ENCODE data around the gene XPO5. TPM values are rescaled to one million over a fixed set of nuclear protein-coding genes. Genes with fewer than 3 reads are reported as not detected.
A peak's percentile ranks its signal among the peaks of the same experiment; 100 is the strongest.

XPO5 gene
- total RNA-seq (2021) (84.9 to 97.8 TPM (median 86.0 TPM) in 3 replicates), Bru-seq, nascent RNA (percentile 80 among the genes with signal in this experiment)
- long read RNA-seq, experiment 1, full-length matches to known transcripts, result 320 of 432 reads
- long read RNA-seq, experiment 1, partial matches to known transcripts, result 55 of 432 reads
- long read RNA-seq, experiment 1, other reads (novel, unspliced or antisense), result 57 of 432 reads
- long read RNA-seq, experiment 2, full-length matches to known transcripts, result 40 of 126 reads
- long read RNA-seq, experiment 2, partial matches to known transcripts, result 52 of 126 reads
- long read RNA-seq, experiment 2, other reads (novel, unspliced or antisense), result 34 of 126 reads
- long read RNA-seq, experiment 3, full-length matches to known transcripts, result 5 of 24 reads
- long read RNA-seq, experiment 3, partial matches to known transcripts, result 16 of 24 reads
- long read RNA-seq, experiment 3, other reads (novel, unspliced or antisense), result 3 of 24 reads

DNA sequence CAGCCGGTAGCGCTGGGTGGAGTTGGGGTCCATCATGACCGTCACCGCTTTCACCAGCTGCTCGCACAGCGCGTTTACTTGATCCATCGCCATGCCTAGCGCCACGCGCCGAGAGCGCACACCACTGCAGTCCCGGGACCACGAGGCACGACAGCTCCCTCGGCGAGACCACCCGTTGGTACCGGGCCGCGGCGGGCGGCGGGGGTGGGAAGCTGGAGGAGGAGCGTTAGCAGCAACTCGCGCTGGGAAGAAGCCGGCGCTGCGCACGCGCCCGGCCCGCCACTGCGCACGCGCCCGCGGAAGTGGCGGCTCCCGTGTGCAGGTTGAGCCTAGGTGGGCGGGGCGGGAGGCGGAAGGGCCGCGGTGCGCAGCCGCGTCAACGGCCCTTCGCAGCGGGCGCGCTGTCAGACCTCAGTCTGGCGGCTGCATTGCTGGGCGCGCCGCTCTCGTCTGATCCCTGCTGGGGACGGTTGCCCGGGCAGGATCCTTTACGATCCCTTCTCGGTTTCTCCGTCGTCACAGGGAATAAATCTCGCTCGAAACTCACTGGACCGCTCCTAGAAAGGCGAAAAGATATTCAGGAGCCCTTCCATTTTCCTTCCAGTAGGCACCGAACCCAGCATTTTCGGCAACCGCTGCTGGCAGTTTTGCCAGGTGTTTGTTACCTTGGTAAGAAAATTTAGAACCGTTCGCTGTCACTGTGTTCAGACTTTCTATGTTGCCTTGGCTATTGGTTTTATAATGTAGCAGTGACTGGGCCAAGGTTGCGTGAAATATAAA, at the start of gene XPO5, which contains the start of gene POLH:
Gene XPO5, minus strand, starts transcription at position 267 of the 780 bp plus-strand sequence. Its CDS starts 174 bp downstream, at position 93.
Gene POLH, plus strand, starts transcription at position 414 of the 780 bp plus-strand sequence. CDS start 6,135 bp downstream, outside the sequence.
- peaks cover 34% of the 10 kb centered on the region for H3K36me3 Mint-ChIP-seq
- H3K4me1 Mint-ChIP-seq, result peaks cover 15% of the 10 kb centered on the region
- ATAC-seq, result peak; percentile 93
- ChIA-PET CTCF (interaction anchor here (1.1 to 2.1 kb wide), 2 partner anchors 32 to 503 kb away, joined by 3 to 8 read pairs; no protein-coding TSS in a partner anchor), POLR2A (interaction anchor here (1.2 kb wide), 1 partner anchor 35 kb away, joined by 3 read pairs; no protein-coding TSS in a partner anchor)
- H3K27ac Mint-ChIP-seq, result peak within 1 kb of the TSS; percentile 95
- H3K27me3 Mint-ChIP-seq (ENCODE audit: low read depth), result no peaks in the 10 kb centered on the region
- H3K9me3 Mint-ChIP-seq, result no peaks in the 10 kb centered on the region
- H3K4me3 Mint-ChIP-seq, result peak within 1 kb of the TSS; percentile 98
- DNase-seq (ENCODE audit: low spot score), result peak; percentile 92
- TF ChIP-seq, protein P1, sequence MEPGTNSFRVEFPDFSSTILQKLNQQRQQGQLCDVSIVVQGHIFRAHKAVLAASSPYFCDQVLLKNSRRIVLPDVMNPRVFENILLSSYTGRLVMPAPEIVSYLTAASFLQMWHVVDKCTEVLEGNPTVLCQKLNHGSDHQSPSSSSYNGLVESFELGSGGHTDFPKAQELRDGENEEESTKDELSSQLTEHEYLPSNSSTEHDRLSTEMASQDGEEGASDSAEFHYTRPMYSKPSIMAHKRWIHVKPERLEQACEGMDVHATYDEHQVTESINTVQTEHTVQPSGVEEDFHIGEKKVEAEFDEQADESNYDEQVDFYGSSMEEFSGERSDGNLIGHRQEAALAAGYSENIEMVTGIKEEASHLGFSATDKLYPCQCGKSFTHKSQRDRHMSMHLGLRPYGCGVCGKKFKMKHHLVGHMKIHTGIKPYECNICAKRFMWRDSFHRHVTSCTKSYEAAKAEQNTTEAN (CRISPR knock-in tag; IDR thresholded peaks at IDR 0.05), result peak; percentile 73; the same call in 1 of the 2 replicates
- TF ChIP-seq, protein P2, sequence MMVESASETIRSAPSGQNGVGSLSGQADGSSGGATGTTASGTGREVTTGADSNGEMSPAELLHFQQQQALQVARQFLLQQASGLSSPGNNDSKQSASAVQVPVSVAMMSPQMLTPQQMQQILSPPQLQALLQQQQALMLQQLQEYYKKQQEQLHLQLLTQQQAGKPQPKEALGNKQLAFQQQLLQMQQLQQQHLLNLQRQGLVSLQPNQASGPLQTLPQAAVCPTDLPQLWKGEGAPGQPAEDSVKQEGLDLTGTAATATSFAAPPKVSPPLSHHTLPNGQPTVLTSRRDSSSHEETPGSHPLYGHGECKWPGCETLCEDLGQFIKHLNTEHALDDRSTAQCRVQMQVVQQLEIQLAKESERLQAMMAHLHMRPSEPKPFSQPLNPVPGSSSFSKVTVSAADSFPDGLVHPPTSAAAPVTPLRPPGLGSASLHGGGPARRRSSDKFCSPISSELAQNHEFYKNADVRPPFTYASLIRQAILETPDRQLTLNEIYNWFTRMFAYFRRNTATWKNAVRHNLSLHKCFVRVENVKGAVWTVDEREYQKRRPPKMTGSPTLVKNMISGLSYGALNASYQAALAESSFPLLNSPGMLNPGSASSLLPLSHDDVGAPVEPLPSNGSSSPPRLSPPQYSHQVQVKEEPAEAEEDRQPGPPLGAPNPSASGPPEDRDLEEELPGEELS (CRISPR knock-in tag; IDR thresholded peaks at IDR 0.05), result peak; percentile 86
- TF ChIP-seq, protein P3, sequence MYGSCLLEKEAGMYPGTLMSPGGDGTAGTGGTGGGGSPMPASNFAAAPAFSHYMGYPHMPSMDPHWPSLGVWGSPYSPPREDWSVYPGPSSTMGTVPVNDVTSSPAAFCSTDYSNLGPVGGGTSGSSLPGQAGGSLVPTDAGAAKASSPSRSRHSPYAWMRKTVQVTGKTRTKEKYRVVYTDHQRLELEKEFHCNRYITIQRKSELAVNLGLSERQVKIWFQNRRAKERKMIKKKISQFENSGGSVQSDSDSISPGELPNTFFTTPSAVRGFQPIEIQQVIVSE (CRISPR knock-in tag; IDR thresholded peaks at IDR 0.05; ENCODE audit: borderline replicate concordance), result no peak
- TF ChIP-seq, protein P4, sequence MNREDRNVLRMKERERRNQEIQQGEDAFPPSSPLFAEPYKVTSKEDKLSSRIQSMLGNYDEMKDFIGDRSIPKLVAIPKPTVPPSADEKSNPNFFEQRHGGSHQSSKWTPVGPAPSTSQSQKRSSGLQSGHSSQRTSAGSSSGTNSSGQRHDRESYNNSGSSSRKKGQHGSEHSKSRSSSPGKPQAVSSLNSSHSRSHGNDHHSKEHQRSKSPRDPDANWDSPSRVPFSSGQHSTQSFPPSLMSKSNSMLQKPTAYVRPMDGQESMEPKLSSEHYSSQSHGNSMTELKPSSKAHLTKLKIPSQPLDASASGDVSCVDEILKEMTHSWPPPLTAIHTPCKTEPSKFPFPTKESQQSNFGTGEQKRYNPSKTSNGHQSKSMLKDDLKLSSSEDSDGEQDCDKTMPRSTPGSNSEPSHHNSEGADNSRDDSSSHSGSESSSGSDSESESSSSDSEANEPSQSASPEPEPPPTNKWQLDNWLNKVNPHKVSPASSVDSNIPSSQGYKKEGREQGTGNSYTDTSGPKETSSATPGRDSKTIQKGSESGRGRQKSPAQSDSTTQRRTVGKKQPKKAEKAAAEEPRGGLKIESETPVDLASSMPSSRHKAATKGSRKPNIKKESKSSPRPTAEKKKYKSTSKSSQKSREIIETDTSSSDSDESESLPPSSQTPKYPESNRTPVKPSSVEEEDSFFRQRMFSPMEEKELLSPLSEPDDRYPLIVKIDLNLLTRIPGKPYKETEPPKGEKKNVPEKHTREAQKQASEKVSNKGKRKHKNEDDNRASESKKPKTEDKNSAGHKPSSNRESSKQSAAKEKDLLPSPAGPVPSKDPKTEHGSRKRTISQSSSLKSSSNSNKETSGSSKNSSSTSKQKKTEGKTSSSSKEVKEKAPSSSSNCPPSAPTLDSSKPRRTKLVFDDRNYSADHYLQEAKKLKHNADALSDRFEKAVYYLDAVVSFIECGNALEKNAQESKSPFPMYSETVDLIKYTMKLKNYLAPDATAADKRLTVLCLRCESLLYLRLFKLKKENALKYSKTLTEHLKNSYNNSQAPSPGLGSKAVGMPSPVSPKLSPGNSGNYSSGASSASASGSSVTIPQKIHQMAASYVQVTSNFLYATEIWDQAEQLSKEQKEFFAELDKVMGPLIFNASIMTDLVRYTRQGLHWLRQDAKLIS (CRISPR knock-in tag; IDR thresholded peaks at IDR 0.05; ENCODE audit: borderline replicate concordance), result no peak
- TF ChIP-seq CREM (CRISPR knock-in tag; IDR thresholded peaks at IDR 0.05) (peak; percentile 63; the same call in 1 of the 2 replicates), SP1 (CRISPR knock-in tag; conservative IDR thresholded peaks at IDR 0.05) (peak; percentile 95), FOXK1 (CRISPR knock-in tag; IDR thresholded peaks at IDR 0.05) (peak; percentile 95), ETV6 (CRISPR knock-in tag; IDR thresholded peaks at IDR 0.05) (peak; percentile 68), FOXP1 (CRISPR knock-in tag; IDR thresholded peaks at IDR 0.05; ENCODE audit: borderline replicate concordance) (peak; percentile 90), CREB1 (CRISPR knock-in tag; IDR thresholded peaks at IDR 0.05) (0 out of 2 replicates have a peak, but pooled peaks have one; percentile 20), MYBL2 (CRISPR knock-in tag; IDR thresholded peaks at IDR 0.05) (peak; percentile 98), ELF4 (CRISPR knock-in tag; IDR thresholded peaks at IDR 0.05; ENCODE audit: low read depth) (no peak)
- TF ChIP-seq, protein P5, sequence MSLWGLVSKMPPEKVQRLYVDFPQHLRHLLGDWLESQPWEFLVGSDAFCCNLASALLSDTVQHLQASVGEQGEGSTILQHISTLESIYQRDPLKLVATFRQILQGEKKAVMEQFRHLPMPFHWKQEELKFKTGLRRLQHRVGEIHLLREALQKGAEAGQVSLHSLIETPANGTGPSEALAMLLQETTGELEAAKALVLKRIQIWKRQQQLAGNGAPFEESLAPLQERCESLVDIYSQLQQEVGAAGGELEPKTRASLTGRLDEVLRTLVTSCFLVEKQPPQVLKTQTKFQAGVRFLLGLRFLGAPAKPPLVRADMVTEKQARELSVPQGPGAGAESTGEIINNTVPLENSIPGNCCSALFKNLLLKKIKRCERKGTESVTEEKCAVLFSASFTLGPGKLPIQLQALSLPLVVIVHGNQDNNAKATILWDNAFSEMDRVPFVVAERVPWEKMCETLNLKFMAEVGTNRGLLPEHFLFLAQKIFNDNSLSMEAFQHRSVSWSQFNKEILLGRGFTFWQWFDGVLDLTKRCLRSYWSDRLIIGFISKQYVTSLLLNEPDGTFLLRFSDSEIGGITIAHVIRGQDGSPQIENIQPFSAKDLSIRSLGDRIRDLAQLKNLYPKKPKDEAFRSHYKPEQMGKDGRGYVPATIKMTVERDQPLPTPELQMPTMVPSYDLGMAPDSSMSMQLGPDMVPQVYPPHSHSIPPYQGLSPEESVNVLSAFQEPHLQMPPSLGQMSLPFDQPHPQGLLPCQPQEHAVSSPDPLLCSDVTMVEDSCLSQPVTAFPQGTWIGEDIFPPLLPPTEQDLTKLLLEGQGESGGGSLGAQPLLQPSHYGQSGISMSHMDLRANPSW (CRISPR knock-in tag; conservative IDR thresholded peaks at IDR 0.05; ENCODE audit: low read depth), result no peak
- TF ChIP-seq, protein P6, sequence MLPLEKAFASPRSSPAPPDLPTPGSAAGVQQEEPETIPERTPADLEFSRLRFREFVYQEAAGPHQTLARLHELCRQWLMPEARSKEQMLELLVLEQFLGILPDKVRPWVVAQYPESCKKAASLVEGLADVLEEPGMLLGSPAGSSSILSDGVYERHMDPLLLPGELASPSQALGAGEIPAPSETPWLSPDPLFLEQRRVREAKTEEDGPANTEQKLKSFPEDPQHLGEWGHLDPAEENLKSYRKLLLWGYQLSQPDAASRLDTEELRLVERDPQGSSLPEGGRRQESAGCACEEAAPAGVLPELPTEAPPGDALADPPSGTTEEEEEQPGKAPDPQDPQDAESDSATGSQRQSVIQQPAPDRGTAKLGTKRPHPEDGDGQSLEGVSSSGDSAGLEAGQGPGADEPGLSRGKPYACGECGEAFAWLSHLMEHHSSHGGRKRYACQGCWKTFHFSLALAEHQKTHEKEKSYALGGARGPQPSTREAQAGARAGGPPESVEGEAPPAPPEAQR (CRISPR knock-in tag; IDR thresholded peaks at IDR 0.05), result no peak
- TF ChIP-seq, protein P7, sequence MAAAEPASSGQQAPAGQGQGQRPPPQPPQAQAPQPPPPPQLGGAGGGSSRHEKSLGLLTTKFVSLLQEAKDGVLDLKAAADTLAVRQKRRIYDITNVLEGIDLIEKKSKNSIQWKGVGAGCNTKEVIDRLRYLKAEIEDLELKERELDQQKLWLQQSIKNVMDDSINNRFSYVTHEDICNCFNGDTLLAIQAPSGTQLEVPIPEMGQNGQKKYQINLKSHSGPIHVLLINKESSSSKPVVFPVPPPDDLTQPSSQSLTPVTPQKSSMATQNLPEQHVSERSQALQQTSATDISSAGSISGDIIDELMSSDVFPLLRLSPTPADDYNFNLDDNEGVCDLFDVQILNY (CRISPR knock-in tag; IDR thresholded peaks at IDR 0.05), result peak; percentile 86
- TF ChIP-seq, protein P8, sequence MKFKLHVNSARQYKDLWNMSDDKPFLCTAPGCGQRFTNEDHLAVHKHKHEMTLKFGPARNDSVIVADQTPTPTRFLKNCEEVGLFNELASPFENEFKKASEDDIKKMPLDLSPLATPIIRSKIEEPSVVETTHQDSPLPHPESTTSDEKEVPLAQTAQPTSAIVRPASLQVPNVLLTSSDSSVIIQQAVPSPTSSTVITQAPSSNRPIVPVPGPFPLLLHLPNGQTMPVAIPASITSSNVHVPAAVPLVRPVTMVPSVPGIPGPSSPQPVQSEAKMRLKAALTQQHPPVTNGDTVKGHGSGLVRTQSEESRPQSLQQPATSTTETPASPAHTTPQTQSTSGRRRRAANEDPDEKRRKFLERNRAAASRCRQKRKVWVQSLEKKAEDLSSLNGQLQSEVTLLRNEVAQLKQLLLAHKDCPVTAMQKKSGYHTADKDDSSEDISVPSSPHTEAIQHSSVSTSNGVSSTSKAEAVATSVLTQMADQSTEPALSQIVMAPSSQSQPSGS (CRISPR knock-in tag; IDR thresholded peaks at IDR 0.05; ENCODE audit: borderline replicate concordance, low read depth), result 0 out of 2 replicates have a peak, but pooled peaks have one; percentile 45

Data from WTC11 (cell line).